COLO829 (cell line): ENCODE data around the gene TNFSF11.

Experiments used
- DNase-seq: peaks from one replicate; pipeline ENCODE4 v3.0.0; 2012; ENCODE audit warnings: low spot score

Gene TNFSF11

DNA sequence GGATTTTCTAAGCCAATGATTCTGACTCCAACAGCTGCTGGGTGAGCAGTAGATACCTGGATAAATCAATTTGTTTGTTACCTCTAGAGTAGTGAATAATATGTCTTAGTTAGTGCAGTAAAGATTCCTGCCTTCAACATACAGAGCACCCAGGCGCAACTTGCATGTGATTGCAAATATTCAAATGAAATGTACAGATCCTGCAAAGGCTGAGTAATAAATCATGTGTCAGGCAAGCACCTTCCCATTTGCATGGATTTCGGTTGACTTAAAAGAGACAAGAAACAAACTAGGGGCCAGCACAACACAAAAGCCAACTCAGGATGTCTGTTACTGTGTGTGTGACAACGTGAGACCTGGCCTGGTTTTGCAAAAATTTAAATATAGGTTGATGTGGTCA is 79.7 kb downstream of the TNFSF11 start:
- no peak for DNase-seq

DNA sequence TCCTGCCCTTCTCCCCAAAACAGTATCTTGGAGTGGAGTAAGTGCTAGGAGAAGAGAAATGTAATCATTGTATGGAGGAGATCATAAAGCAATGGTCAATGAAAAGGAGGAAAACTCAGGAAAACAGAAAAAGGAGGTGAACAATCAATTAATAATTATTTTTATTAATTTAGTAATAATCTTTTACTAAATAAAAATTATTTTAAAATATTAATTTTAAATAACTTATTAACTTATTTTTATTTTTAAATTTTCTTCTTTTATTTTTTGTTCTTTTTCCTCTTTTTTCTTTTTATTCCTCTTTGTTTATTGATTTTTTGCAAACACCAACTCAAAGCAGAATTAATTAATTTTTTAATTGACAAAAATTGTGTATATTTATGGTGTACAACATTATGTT is 80.3 kb downstream of the TNFSF11 start:
- DNase-seq, result no peak

DNA sequence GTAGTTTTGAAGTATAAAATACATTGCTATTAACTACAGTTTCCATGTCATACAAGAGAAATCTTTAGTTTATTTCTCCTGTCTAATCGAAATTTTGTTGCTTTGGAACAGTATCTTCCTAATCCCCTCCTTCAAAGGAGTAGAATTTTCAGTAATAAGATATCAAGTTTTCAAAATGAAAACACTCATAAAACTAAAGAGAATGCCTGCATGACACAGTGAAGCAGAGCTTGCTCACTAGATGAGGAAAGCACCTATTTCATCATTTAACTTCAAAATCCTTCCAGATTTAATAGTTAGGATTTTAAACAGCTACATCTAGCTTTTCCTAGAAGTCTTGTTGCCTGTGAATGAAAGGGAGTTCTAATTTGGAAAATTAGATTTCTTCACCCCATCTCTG is 80.8 kb downstream of the TNFSF11 start:
- DNase-seq, result no peak

DNA sequence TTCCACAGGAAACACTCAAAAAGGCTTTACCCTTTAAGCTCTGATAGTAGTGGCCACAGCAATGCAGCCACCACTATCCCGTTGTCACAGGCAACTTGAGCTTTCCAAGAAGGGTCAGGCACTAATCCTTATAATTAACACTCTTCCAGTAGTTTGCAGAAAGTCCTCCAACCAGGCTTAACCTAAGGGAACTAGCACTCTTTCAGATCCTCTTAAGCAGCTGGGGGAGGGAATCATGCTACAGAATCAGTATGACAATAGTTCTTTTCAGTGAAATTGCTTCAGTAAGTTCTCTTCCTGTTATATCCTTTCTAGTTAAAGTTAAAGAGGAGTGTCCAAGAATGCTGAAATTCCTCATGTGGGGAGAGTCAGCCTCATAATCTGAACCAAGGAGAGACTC is 82.2 kb downstream of the TNFSF11 start:
- peak; percentile 71 for DNase-seq

DNA sequence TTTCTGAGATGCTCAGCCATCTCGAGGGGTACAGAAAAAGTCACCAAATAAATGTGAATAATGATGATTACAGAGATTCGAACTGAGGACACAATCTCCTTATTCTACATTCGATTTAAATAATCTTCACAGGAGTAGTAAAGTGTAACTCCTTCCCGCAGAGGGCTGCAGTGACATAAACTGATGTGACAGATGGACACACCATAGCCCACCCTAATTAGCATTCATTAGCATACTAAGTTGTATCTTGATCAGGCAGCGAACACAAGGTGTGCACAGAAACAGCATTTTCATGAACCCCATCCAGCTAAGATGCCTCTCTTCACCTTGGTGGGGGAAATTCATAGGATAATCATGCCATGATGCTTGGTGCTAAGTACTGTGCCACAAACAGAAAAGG is 83.0 kb downstream of the TNFSF11 start:
- DNase-seq, result no peak
